ENCODE measurements around the gene KIF1A. TPM values are rescaled to one million over a fixed set of nuclear protein-coding genes. Genes with fewer than 3 reads are reported as not detected.

Gene KIF1A
- total and polyA plus RNA-seq, 2 donors (not counting 3 experiments of a cell fraction or from before 2014, with no cell fraction given) = 0.11 to 0.64 TPM

DNA sequence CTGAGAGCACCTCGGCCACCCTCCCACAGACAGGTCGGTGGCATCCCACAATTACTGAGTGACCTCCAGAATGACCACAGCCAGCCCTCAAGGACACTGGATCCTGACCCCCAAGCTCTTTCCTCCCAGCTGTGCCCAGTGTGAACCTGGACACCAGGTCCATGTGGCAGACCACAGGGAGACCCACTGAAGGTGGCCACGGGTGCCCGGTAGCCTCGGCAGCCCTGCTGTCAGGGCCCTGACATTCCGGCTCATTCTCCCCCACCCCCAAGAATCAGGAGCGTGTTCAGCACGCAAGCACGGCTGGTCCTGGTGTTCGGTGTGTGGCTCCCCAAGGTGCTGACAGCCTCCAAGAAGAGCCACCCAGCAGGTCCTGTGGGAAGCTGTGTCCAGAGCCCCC, 95.6 kb downstream of the KIF1A start:
- H3K9ac ChIP-seq (replicated peaks; ENCODE audit: extremely low read depth, insufficient read depth, low read length) = no peak overlapping the region
- no peak overlapping the region for H3K4me3 ChIP-seq (replicated peaks in 1 of 3; ENCODE audit: insufficient read depth in 1 of 3, low read depth in 1 of 3, low read length in 3 of 3)
- no peak overlapping the region for H2AFZ ChIP-seq (ENCODE audit: low read depth, low read length)
- no peak overlapping the region for H3K27ac ChIP-seq (ENCODE audit: insufficient read depth, low read depth, low read length)
- no peaks in the 10 kb centered on the region for H3K79me2 ChIP-seq (ENCODE audit: control insufficient read depth, insufficient read depth, low read length)
- DNase-seq (ENCODE audit: low read depth, low spot score) (no peak), FAIRE-seq (no peak)
- H3K9me1 ChIP-seq (replicated peaks; ENCODE audit: control insufficient read depth, extremely low read depth, insufficient read depth, low read length) = no peaks in the 10 kb centered on the region
- no peaks in the 10 kb centered on the region for H3K4me1 ChIP-seq (ENCODE audit: control insufficient read depth, extremely low read depth, insufficient read depth, low read length)
- intact Hi-C loops (cut with micrococcal nuclease) (no loop called here), dilution Hi-C loops (cut with MboI; ENCODE audit: extremely low pct_ligation_motif_present, low sequenced_read_pairs) (no loop called here)
- TF ChIP-seq FOS (IDR thresholded peaks at IDR 0.05; ENCODE audit: borderline replicate concordance, insufficient read depth, low read length) (no peak), POLR2A (IDR thresholded peaks at IDR 0.05; ENCODE audit: low read depth, low read length) (no peak), MYC (IDR thresholded peaks at IDR 0.05; ENCODE audit: low read depth, low read length) (no peak), MAX (IDR thresholded peaks at IDR 0.05; ENCODE audit: insufficient read depth, insufficient read length) (no peak), JUN (IDR thresholded peaks at IDR 0.05; ENCODE audit: borderline replicate concordance, insufficient read depth, insufficient read length, low read depth) (no peak), EZH2 (IDR thresholded peaks at IDR 0.05; ENCODE audit: borderline replicate concordance, low read depth, low read length, severe bottlenecking) (no peak), POLR2AphosphoS5 (IDR thresholded peaks at IDR 0.05; ENCODE audit: insufficient read depth, low read depth, low read length) (no peak), GATA2 (IDR thresholded peaks at IDR 0.05; ENCODE audit: insufficient read depth, insufficient read length, low read depth, low read length) (no peak)
- TF ChIP-seq, protein P1, sequence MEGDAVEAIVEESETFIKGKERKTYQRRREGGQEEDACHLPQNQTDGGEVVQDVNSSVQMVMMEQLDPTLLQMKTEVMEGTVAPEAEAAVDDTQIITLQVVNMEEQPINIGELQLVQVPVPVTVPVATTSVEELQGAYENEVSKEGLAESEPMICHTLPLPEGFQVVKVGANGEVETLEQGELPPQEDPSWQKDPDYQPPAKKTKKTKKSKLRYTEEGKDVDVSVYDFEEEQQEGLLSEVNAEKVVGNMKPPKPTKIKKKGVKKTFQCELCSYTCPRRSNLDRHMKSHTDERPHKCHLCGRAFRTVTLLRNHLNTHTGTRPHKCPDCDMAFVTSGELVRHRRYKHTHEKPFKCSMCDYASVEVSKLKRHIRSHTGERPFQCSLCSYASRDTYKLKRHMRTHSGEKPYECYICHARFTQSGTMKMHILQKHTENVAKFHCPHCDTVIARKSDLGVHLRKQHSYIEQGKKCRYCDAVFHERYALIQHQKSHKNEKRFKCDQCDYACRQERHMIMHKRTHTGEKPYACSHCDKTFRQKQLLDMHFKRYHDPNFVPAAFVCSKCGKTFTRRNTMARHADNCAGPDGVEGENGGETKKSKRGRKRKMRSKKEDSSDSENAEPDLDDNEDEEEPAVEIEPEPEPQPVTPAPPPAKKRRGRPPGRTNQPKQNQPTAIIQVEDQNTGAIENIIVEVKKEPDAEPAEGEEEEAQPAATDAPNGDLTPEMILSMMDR (IDR thresholded peaks at IDR 0.05; ENCODE audit: extremely low read depth in 1 of 2, insufficient read depth in 1 of 2, low read depth in 1 of 2, low read length in 2 of 2) = no peak
- no TSS peak for BruUV-seq (replicated peaks)
- H3K27me3 ChIP-seq (ENCODE audit: control insufficient read depth in 2 of 2, insufficient read depth in 2 of 2, low read length in 2 of 2) = no peaks in the 10 kb centered on the region
- CTCF ChIA-PET = no interaction called here
- H3K4me2 ChIP-seq (ENCODE audit: insufficient read depth, low read length) = no peak overlapping the region
- H3K36me3 ChIP-seq (ENCODE audit: control insufficient read depth in 2 of 2, extremely low read depth in 1 of 2, insufficient read depth in 2 of 2, low read length in 2 of 2) = no peaks in the 10 kb centered on the region
- no peaks in the 10 kb centered on the region for H3K9me3 ChIP-seq (replicated peaks; ENCODE audit: control insufficient read depth, insufficient read depth, low read length)
- no peaks in the 10 kb centered on the region for H4K20me1 ChIP-seq (replicated peaks; ENCODE audit: control insufficient read depth, extremely low read depth, insufficient read depth, low read length)
- POLR2A ChIA-PET = no interaction called here

All from endothelial cell of umbilical vein (primary cell).